Measurements from ENCODE around the gene MC2R.

Gene MC2R

GRCh38 chr18:13915391-13915790, at the start of gene MC2R:
MC2R (minus strand) TSS chr18:13915536; CDS start chr18:13885518, 30,018 bp downstream.
- DNase-seq (ENCODE audit: low spot score), result no peak

GRCh38 chr18:13945811-13946210, 30.5 kb upstream of the MC2R start:
- DNase-seq (ENCODE audit: low spot score), result no peak

GRCh38 chr18:13943338-13943737, 28.0 kb upstream of the MC2R start:
- no peak for DNase-seq (ENCODE audit: low spot score)

- no peak for DNase-seq (ENCODE audit: low spot score)
Observed at GRCh38 chr18:13940326-13940725, 25.0 kb upstream of the MC2R start.

- DNase-seq (ENCODE audit: low spot score), result no peak
Observed at GRCh38 chr18:13934676-13935075, 19.3 kb upstream of the MC2R start.

- DNase-seq (ENCODE audit: low spot score), result no peak
Observed at GRCh38 chr18:13934058-13934457, 18.7 kb upstream of the MC2R start.

GRCh38 chr18:13932285-13933025, 17.1 kb upstream of the MC2R start:
- DNase-seq (ENCODE audit: low spot score), result no peak

GRCh38 chr18:13930964-13931363, 15.6 kb upstream of the MC2R start:
- DNase-seq (ENCODE audit: low spot score), result no peak

- no peak for DNase-seq (ENCODE audit: low spot score)
Observed at GRCh38 chr18:13923221-13923620, 7.9 kb upstream of the MC2R start.

- DNase-seq (ENCODE audit: low spot score), result no peak
Observed at GRCh38 chr18:13918898-13919297, 3.6 kb upstream of the MC2R start.

GRCh38 chr18:13917401-13917800, 2.1 kb upstream of the MC2R start:
- no peak for DNase-seq (ENCODE audit: low spot score)

GRCh38 chr18:13916559-13916958, 1.2 kb upstream of the MC2R start:
- no peak for DNase-seq (ENCODE audit: low spot score)

GRCh38 chr18:13915995-13916431, 677 bp upstream of the MC2R start:
- DNase-seq (ENCODE audit: low spot score), result no peak

- no peak for DNase-seq (ENCODE audit: low spot score)
Observed at GRCh38 chr18:13914756-13915155, 580 bp downstream of the MC2R start.

- no peak for DNase-seq (ENCODE audit: low spot score)
Observed at GRCh38 chr18:13914170-13914569, 1.2 kb downstream of the MC2R start.

- no peak for DNase-seq (ENCODE audit: low spot score)
Observed at GRCh38 chr18:13913205-13913604, 2.1 kb downstream of the MC2R start.

GRCh38 chr18:13912601-13913000, 2.7 kb downstream of the MC2R start:
- no peak for DNase-seq (ENCODE audit: low spot score)

GRCh38 chr18:13910986-13911385, 4.3 kb downstream of the MC2R start:
- no peak for DNase-seq (ENCODE audit: low spot score)

- no peak for DNase-seq (ENCODE audit: low spot score)
Observed at GRCh38 chr18:13910501-13910900, 4.8 kb downstream of the MC2R start.

GRCh38 chr18:13909141-13909940, 6.0 kb downstream of the MC2R start:
- DNase-seq (ENCODE audit: low spot score), result no peak

- DNase-seq (ENCODE audit: low spot score), result no peak
Observed at GRCh38 chr18:13900633-13901032, 14.7 kb downstream of the MC2R start.

GRCh38 chr18:13895505-13896033, 19.8 kb downstream of the MC2R start:
- no peak for DNase-seq (ENCODE audit: low spot score)

- no peak for DNase-seq (ENCODE audit: low spot score)
Observed at GRCh38 chr18:13894531-13894930, 20.8 kb downstream of the MC2R start.
